ENCODE measurements around the gene PARN.

The PARN gene

DNA sequence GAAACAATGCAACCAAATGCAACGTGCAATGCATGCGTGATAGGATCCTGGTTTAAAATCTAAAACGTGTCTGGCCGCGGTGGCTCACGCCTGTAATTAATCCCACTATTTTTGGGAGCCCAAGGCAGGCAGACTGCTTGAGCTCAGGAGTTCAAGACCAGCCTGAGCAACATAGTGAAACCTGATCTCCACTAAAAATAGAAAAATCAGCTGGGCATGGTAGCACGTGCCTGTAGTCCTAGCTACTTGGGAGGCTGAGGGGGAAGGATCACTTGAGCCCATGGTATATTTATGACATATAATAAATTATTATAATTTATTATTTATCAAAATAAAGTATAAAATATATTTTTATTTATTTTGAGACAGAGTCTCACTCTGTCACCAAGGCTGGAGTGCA lies 241.8 kb downstream of the PARN start:
- TF ChIP-seq, protein P1, sequence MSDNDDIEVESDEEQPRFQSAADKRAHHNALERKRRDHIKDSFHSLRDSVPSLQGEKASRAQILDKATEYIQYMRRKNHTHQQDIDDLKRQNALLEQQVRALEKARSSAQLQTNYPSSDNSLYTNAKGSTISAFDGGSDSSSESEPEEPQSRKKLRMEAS (IDR thresholded peaks at IDR 0.05; ENCODE audit: low read depth, low read length) = no peak
- TF ChIP-seq, protein P2, sequence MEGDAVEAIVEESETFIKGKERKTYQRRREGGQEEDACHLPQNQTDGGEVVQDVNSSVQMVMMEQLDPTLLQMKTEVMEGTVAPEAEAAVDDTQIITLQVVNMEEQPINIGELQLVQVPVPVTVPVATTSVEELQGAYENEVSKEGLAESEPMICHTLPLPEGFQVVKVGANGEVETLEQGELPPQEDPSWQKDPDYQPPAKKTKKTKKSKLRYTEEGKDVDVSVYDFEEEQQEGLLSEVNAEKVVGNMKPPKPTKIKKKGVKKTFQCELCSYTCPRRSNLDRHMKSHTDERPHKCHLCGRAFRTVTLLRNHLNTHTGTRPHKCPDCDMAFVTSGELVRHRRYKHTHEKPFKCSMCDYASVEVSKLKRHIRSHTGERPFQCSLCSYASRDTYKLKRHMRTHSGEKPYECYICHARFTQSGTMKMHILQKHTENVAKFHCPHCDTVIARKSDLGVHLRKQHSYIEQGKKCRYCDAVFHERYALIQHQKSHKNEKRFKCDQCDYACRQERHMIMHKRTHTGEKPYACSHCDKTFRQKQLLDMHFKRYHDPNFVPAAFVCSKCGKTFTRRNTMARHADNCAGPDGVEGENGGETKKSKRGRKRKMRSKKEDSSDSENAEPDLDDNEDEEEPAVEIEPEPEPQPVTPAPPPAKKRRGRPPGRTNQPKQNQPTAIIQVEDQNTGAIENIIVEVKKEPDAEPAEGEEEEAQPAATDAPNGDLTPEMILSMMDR (IDR thresholded peaks at IDR 0.05; ENCODE audit: low read depth, low read length) = no peak
- TF ChIP-seq MYC (IDR thresholded peaks at IDR 0.05; ENCODE audit: low read depth, low read length) (no peak), POLR2A (IDR thresholded peaks at IDR 0.05; ENCODE audit: extremely low read depth, insufficient read length) (no peak)
- no peak for DNase-seq (ENCODE audit: low read depth)
- no peak overlapping the region for H3K4me3 ChIP-seq (ENCODE audit: low read depth, low read length)

DNA sequence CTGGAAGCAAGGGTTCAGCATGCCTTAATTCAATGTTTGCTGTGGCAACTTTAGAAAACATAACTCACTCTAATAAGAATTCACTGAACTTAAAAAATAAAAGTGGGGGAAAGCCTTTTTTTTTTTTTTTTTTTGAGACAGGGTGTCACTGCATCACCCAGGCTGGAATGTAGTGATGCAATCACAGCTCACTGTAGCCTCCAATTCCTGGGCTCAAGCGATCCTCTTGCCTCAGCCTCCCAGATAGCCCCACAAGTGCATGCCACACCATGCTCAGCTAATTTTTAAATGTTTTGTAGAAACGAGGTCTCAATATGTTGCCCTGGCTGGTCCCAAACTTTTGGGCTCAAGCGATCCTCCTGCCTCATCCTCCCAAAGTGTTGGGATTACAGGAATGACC lies 243.9 kb downstream of the PARN start:
- no peak for DNase-seq (ENCODE audit: low read depth)
- TF ChIP-seq POLR2A (IDR thresholded peaks at IDR 0.05; ENCODE audit: extremely low read depth, insufficient read length) (no peak), MYC (IDR thresholded peaks at IDR 0.05; ENCODE audit: low read depth, low read length) (no peak)
- TF ChIP-seq, protein P2 (IDR thresholded peaks at IDR 0.05; ENCODE audit: low read depth, low read length) = no peak
- TF ChIP-seq, protein P1 (IDR thresholded peaks at IDR 0.05; ENCODE audit: low read depth, low read length) = no peak
- no peak overlapping the region for H3K4me3 ChIP-seq (ENCODE audit: low read depth, low read length)
